Colon (tissue), 2 donors: ENCODE data around the gene PNCK.
"Not testable (repeated sequence)": the region's sequence is repeated elsewhere in the genome, so short reads cannot be mapped to it uniquely, and the experiment has no call there.

ENCODE experiments used
- FAIRE-seq: peaks from 2 replicates; lab custom pipeline; 2012; peaks lifted over from hg19 to GRCh38; lab: Jason Lieb, UNC
- donor health status: control.
- donor health status: control.

PNCK gene

DNA sequence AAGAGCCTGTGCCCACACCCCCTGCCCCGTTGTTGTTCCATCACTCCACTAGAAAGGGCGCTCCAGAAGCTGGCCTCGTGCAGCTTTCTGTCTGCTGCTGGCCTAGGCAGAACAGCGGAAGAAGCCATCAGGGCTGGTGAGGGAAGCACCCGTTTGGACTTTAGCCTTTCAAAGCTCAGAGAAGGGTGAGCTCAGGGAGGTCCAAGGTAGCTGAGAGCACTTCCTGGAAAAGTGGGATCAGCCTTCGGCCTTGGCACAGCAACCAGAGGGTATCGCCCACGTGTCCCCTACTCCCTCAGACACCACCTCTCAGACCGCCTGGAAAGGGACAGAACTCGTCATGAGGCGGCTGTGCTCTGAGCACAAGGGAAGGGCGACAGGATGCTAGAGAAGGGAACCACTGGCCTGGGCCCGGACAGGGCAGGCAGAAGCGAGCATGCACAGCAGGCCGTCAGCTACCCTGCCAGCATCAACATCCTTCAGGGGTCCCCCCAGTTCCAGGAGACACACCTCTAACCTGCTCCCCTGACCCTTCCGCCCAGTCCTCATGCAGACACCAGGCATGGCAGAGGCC lies 25.7 kb upstream of the PNCK start:
- not testable (repeated sequence) for FAIRE-seq

DNA sequence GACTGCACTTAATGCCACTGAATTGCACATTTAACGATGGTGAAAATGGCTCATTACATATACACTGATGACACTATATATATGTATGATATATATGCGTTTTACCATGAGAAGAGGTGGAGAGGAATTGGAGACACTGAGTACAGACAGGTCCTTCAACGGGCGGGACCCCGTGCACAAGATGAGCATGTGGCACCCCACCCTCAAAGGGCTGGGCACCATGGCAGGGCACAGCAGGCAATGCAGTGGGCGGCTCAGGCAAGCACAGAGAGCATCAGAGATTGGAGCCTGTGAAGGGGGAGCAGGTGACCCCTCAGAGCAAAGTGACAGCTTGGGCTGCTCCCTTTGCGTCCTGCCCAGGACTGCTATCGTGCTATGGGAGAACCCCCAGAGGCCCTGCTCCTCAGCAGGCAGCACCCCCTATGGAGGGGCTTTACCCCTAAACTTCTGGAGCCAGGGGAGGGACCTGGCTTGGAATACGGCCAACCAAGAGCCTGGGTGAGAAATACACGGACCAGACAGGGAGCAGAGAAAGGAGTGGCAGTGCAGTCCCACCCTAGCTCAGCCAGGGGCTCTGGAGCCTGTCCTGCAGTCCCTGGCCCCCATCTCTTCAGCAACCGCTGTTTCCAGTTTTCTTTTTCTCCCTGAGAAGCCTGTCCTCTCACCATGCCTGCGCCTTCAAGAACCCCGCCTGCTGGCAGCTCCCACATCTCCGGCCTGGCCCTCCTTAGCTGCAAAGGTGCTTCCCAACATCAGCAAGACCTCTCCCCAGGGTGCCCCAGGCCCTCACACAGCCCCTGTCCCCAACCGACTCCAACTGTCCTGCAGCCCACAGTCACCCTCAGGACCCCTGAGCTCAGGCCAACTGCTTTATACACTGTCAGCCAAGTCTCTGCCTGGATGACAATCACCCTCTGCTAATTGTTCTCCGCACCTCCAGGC lies 24.6 kb upstream of the PNCK start:
- FAIRE-seq: no peak

DNA sequence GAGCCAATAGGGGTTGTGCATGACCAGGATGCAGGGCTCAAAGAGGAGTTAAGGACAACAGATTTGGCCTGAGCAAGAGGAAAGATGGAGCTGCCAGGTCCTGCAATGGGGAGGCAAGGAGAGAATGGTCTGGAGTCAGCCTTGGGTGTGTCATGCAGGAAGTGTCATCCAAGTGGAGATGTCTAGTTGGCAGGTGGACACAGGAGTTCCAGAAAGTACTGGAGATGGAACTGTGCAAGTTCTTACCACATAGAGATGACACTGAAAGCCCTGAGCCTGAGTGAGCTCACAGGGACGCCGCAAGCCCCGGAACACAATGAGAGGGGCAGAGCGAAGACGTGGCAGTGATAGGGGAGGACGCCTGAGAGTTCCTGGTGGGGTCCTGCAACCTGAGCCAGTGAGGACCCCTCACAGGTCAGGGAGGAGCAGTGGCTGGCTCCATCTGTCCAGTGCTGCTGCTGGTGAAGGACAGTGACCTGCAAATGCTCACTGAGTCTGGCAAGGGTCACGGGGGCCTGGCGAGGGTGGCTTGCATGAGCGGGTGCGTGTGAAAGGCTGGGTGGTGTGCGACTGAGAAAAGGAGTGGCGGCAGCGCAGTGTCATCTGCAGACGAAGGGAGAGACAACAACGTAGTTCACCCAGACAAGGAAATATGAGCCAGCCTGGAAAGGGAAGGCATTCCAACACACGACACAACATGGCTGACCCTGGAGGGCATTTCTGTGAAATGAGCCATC lies 23.5 kb upstream of the PNCK start:
- not testable (repeated sequence) for FAIRE-seq

DNA sequence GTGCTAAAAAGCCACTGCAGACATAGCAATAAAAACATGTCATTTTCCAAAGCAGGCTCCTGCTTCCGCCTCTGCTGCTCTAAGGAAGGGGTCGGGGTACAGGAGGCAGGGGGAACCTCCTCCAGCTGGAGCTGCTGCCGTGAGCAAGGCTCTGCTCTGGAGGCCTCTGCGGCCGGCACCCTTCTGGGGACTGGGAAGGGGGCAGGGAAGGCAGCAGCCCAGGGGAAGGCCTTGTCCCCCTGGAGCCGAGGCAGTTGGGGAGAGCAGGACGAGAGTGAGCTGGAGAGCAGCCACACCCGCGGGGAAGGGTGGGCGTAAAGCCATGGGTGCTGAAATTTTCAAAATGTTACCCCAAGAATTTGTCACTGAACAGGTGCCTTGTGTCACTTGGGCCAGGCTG lies 22.9 kb upstream of the PNCK start:
- FAIRE-seq: not testable (repeated sequence)

DNA sequence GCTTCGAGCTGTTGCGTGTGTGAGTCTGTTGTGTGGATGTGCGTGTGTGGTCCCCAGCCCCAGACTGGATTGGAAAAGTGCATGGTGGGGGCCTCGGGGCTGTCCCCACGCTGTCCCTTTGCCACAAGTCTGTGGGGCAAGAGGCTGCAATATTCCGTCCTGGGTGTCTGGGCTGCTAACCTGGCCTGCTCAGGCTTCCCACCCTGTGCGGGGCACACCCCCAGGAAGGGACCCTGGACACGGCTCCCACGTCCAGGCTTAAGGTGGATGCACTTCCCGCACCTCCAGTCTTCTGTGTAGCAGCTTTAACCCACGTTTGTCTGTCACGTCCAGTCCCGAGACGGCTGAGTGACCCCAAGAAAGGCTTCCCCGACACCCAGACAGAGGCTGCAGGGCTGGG lies 22.5 kb upstream of the PNCK start:
- no peak for FAIRE-seq

DNA sequence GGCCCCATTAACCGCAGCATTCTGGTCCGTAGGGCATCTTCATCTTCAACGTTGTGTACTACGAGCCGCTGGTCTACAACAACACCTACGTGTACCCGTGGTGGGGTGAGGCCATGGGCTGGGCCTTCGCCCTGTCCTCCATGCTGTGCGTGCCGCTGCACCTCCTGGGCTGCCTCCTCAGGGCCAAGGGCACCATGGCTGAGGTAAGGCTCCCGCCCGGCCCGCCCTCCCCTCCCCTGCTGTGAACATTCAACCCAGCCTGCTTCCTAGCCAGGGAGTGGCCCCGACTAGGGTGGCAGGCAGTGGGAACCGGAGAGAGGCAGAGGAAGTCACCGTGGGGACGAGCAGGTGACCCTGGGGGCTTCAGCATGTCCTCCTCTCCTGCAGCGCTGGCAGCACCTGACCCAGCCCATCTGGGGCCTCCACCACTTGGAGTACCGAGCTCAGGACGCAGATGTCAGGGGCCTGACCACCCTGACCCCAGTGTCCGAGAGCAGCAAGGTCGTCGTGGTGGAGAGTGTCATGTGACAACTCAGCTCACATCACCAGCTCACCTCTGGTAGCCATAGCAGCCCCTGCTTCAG lies 21.2 kb upstream of the PNCK start:
- no peak for FAIRE-seq

DNA sequence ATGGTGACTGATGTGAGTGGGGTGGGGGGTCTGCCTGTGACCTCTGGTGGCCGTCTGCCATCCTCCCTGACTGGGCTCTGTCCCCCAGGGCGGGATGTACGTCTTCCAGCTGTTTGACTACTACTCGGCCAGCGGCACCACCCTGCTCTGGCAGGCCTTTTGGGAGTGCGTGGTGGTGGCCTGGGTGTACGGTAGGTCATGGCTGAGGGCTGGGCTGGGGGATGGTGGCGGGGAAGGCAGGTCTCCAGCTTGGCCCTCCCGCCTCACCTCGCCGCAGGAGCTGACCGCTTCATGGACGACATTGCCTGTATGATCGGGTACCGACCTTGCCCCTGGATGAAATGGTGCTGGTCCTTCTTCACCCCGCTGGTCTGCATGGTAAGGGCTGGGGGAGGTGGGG lies 20.6 kb upstream of the PNCK start:
- FAIRE-seq: not testable (repeated sequence)

DNA sequence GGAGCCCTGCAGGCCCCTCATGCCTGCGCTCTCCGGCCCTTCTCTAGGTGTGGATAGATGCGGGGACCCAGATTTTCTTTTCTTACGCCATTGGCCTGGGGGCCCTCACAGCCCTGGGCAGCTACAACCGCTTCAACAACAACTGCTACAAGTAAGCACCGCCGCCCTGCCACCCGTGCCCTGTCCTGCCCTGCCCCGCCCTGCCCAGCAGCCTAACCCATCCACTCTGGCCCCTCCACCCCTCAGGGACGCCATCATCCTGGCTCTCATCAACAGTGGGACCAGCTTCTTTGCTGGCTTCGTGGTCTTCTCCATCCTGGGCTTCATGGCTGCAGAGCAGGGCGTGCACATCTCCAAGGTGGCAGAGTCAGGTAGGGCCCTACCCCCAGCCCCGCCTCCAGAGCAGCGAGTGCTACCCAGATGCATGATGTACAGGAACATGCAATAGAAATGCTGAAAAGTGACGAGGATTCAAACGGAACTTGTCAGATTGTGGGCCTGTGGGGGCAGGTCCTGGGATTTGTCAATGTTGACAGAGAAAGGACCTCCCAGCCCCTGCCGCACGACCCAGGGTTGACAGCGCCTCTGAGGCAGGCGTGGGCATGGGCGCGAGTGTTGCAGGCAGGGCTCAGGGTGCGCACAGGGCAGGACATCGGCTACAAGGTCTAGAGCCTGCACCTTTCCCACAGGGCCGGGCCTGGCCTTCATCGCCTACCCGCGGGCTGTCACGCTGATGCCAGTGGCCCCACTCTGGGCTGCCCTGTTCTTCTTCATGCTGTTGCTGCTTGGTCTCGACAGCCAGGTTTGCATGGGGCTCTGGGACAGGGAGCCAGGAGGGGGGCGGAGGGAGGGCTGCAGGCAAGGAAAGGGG lies 19.8 kb upstream of the PNCK start:
- FAIRE-seq: no peak

DNA sequence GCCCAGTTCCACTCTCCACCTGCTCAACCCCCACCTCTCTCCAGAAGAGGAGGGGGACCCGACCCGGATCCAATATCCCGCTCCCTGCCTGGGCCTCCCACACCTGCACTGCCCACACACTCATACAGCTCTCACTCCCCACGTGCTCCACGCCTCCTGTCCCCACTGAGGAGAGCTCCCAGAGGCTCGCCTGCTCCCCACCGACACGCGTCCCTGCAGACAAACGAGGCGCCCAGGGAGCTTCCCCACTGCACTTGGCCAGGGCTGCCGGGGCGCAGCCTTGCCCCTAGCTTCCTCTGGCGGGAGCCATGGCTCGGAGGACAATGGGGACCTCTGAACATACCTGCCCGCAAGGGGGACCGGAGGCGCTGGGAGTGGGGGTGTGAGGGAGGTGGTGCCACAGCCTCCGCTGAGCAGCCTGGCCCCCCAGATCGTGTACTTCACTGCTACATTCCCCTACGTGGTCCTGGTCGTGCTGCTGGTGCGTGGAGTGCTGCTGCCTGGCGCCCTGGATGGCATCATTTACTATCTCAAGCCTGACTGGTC lies 19.1 kb upstream of the PNCK start:
- FAIRE-seq: no peak

DNA sequence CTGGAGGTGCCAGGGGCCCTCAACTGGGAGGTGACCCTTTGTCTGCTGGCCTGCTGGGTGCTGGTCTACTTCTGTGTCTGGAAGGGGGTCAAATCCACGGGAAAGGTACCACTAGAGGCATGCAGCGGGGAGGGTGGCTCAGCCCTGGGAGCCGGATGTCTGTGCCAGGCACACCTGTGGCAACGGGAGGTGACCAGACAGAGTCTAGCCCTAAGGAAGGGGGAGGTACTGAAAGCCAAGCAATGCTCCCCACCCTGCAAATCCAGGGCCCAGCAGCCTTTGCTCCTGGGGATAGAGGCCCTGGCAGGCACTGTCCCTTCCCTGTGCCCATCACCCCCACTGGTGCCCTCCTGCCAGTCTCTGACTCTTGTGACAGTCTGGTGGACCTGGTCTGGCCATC lies 18.4 kb upstream of the PNCK start:
- no peak for FAIRE-seq

DNA sequence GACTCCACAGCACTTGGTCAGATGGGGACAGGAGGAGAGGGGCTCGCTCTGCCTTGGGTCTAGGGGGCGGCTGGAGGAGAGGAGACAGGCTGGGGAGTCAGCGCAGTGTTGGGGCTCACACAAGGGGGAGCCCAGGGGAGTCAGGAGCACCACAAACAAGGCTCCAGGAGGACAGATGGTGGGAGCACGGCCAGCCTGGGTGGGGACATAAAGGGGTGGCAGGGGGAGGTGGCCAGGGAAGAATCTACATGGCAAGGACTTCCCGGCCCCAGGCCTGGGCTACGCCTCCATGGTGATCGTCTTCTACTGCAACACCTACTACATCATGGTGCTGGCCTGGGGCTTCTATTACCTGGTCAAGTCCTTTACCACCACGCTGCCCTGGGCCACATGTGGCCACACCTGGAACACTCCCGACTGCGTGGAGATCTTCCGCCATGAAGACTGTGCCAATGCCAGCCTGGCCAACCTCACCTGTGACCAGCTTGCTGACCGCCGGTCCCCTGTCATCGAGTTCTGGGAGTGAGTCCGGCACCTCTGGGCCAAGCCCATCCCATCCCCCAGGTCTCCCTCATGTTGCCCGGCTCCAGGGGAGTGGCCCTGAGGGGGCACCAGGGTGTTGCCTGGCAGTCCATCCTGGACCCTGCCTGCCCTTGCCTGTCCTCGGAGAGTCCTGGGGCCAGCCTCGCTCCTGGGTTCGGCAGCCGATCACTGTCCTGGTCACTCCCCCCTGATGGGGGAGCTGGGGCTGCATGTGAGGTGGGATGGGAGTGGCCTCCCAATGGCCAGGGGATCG lies 17.6 kb upstream of the PNCK start:
- FAIRE-seq: not testable (repeated sequence)

DNA sequence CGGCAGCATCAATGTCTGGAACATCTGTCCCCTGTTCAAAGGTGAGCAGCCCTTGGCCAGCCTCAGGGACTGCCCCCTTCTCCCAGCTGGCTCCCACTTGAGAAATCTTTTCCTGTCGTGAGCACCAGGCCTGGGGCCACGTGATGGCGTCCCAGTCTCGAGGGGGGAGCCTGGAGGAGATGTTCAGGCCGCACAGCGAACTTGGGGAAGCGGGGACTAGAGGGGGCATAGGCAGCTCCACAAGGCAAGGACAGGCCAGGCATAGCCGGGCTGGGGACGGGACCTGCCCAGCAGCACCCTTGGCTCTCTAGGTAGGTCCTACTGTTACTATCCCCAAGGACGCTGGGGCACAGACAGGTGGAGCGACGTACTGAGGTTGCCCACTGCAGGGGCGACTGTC lies 16.9 kb upstream of the PNCK start:
- FAIRE-seq: no peak

DNA sequence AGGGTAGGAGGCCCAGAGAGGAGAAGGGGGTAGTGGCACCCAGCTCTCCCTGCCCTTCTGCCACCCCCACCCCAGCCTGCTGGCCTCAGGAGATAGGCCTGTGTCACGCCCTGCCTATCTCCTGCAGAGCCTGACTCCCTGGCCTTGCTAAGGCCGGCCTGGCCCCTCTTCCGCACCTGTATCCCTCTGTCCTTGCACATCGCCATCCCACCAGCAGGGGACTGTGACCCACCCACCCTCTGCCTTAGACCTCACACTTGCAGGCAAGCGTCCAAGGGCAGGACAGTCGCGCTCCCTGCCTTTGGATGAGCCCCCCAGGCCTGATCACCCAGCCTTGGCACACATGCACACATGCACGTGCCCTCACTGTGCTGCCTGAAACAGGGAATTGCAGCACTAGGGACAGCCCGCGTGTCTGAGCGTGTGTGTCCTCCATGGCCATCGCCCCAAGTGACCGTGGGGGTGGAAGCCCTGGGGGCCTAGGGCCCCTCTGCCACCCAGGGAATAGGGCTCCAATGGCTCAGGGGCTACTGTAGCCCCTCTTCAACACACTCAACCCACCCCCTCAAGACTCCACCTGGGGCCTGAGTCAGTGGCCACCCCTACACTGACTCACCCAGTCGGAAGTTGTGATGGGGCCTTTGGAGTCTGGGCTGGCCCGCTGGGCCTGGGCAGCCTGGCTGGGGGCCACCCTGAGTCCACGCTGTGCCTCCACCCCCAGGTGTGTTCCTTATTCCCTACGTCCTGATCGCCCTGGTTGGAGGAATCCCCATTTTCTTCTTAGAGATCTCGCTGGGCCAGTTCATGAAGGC lies 16.2 kb upstream of the PNCK start:
- FAIRE-seq: no peak

DNA sequence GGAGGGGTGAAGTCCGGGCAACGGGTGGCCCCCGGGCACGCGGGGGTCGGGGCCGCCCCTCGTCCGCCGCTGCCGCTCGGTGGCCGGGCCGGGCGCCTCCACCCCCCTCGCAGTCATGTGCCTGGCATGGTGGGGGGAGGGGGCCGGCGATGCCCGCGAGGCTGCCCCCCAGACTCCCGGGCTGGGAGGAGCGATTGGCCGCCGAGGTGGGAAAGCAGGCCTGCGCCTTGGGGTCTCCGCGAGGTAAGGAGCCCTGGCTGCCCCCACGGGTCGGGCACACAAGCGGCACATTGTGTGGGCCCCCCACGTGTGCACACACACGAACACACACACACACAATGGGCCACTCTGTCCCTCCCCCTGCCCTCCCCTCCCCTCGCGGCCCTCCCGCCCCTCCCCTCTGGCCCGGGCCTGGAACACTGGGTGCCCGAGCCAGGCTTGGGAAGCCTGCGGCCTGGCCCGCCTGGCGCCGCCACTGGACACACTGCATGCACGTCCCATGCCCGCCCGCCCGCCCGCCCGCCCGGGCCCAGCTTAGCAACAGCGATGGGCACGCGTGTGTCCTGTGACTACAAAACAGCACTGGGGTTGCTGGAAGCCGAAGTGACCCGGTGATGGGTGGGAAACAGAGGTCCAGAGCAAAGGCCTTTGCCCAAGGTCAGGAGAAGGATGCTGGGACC lies 15.4 kb upstream of the PNCK start:
- no peak for FAIRE-seq

DNA sequence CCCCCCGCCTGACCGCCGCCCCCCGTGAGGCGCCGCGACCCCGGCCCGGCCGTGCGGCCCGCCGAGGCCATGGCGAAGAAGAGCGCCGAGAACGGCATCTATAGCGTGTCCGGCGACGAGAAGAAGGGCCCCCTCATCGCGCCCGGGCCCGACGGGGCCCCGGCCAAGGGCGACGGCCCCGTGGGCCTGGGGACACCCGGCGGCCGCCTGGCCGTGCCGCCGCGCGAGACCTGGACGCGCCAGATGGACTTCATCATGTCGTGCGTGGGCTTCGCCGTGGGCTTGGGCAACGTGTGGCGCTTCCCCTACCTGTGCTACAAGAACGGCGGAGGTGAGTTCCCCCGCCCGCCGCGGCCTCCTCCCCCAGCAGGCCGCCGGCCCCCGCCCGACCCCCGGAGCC lies 14.9 kb upstream of the PNCK start:
- FAIRE-seq: no peak

DNA sequence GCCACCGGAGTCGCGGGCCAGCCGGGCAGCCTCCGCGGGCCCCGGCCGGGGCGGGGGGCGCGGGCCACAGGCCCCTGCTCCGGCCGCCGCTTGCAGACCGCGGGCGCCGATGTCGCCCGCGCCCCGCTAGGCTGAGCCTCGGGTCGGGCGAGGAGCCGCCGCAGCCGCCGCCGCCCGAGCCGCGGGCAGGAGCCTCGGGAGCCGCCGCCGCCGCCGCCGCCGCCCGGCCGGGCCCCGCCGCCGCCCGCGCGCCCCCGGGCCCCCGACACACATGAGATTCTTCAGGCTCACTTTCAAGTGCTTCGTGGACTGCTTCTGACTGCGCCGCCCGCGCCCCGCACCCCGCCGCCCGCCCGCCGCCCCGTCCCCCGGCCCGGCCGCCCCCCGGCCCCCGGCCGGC lies 14.5 kb upstream of the PNCK start:
- FAIRE-seq: no peak

DNA sequence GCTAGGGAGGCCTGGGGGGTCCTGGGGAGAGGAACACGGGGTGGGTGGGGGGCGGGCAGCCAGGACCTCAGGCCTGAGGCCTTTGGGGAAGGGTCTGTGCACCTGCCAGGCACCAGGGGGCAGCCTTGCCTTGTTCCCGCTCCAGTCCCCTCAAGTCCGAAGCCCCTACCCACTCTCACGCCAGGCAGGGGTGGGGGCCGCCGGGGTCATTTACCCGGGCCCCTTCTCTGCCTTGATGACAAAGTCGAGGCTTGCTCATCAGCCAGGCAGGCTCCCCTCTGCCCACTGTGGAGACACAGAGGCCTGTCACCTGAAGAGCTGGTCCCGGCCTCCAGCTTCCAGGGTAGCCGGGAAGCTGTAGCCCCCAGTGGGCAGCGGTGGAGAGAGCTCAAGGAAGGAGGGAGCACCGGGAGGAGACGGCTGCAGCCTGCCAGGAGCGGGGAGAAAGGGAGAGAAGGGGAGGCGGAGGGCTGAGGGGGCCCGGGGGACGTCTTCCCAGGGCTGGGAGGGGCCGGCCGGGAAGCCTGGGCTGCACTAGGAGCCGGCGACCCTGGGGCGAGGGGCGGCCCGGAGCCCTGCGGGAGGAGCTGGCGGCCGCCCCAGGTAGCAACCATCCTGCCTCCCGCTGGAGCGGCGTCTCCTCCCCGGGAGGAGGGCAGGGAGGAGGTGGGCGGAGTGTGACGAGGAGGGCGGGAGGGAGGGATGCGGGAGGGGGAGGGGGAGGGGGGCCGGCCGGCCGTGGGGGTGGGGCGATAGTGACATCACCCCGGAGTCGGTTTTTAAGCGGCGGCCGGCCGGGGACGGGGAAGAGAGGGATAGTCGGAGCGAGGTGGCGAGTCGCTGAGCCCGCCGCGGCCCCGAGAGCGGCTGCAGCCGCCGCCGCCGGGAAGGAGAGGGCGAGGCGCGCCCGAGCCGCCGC lies 13.8 kb upstream of the PNCK start, which contains the start of gene SLC6A8:
TSS of gene SLC6A8 (plus strand) at position 806 of the 919 bp plus-strand sequence. CDS start 649 bp downstream, outside the sequence.
- no peak for FAIRE-seq

DNA sequence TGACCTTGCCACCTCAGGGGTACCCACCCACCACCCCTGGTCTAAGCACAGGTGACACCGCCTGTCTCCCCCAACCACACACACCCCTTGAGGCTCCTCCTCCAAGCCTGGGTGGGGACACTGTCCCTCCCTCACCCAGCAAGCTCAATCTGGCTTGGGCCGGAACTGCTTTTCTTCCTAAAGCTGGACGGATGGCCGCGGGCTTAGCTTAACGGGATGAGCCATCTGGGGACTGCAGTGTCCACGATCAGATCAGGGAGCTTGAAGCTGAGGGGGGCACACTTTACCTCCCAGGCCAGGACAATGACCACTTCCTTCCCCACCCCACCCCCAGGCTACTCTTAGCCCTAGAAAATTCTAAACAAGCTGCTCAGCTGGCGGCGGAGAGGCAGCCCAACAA lies 13.1 kb upstream of the PNCK start:
- no peak for FAIRE-seq
